IMR-90 (cell line): ENCODE measurements around the gene OR6S1. TPM values are rescaled to one million over a fixed set of nuclear protein-coding genes. Genes with fewer than 3 reads are reported as not detected.

Experiments
- ATAC-seq: fragments of 200-7000 bp; cut with Tn5 transposase; 2 replicates; pipeline ENCODE4 v1.9.1; 2020; ENCODE audit warnings: low read depth, mild to moderate bottlenecking, moderate library complexity
- BruUV-seq: library from RNA; stranded (reverse); fragments of 400-500 nt; replicated peaks from 2 replicates; lab custom pipeline; 2021; lab: Mats Ljungman, UMichigan
- CTCF ChIA-PET: fragments of 300-600 bp; formaldehyde crosslinking; extraction: SDS; loops from one replicate; lab custom pipeline; 2021; ENCODE audit warnings: antibody characterized with exemption; lab: Yijun Ruan, JAX
- POLR2A ChIA-PET: fragments of 300-600 bp; sonication (Branson Sonifier 250); formaldehyde crosslinking; loops from one replicate; lab custom pipeline; 2022; ENCODE audit warnings: antibody characterized with exemption; ENCODE audit not compliant: unreplicated experiment; lab: Charles Lee
- DNase-seq: peaks from one replicate; pipeline ENCODE4 v3.0.0; 2013
- H2AFZ ChIP-seq: replicated peaks from 2 replicates; pipeline ENCODE3; 2013; ENCODE audit warnings: low read length, mild to moderate bottlenecking; ENCODE audit not compliant: poor library complexity
- H2AK5ac ChIP-seq: 2 replicates; pipeline ENCODE4 v1.6.1; 2013; ENCODE audit warnings: low read depth, low read length, inconsistent platforms
- H2AK9ac ChIP-seq: replicated peaks from 2 replicates; pipeline ENCODE3; 2013; ENCODE audit warnings: mild to moderate bottlenecking, low read depth, low read length, moderate library complexity; ENCODE audit not compliant: poor library complexity
- H2BK120ac ChIP-seq: 2 replicates; pipeline ENCODE4 v1.6.1; 2013; ENCODE audit warnings: low read depth, low read length, inconsistent platforms
- H2BK15ac ChIP-seq: 3 replicates; pipeline ENCODE4 v1.6.1; 2013; ENCODE audit warnings: low read depth, low read length, inconsistent platforms
- H2BK20ac ChIP-seq: 2 replicates; pipeline ENCODE4 v1.6.1; 2013; ENCODE audit warnings: low read depth, mild to moderate bottlenecking, inconsistent platforms, low read length, moderate library complexity
- H2BK5ac ChIP-seq: 2 replicates; pipeline ENCODE4 v1.6.1; 2013; ENCODE audit warnings: mild to moderate bottlenecking, low read depth, low read length, inconsistent platforms; ENCODE audit not compliant: poor library complexity, severe bottlenecking
- H3K14ac ChIP-seq: replicated peaks from 2 replicates; pipeline ENCODE4 v1.6.1; 2013; ENCODE audit warnings: low read depth, low read length, inconsistent platforms
- H3K18ac ChIP-seq: 2 replicates; pipeline ENCODE4 v1.6.1; 2013; ENCODE audit warnings: low read depth, low read length, control low read depth
- H3K23ac ChIP-seq: 2 replicates; pipeline ENCODE4 v1.6.1; 2013; ENCODE audit warnings: low read depth, low read length, inconsistent platforms
- H3K27ac ChIP-seq: 2 replicates; pipeline ENCODE4 v1.5.1; 2013; ENCODE audit warnings: mild to moderate bottlenecking, control low read depth, low read length; ENCODE audit not compliant: insufficient read depth
- H3K27me3 ChIP-seq: 2 replicates; pipeline ENCODE4 v1.6.1; 2013; ENCODE audit warnings: low read length; ENCODE audit not compliant: control insufficient read depth, insufficient read depth
- H3K36me3 ChIP-seq: 2 replicates; pipeline ENCODE4 v1.6.1; 2013; ENCODE audit warnings: low read length, mixed read lengths; ENCODE audit not compliant: control insufficient read depth, insufficient read depth
- H3K4ac ChIP-seq: 2 replicates; pipeline ENCODE4 v1.6.1; 2013; ENCODE audit warnings: low read depth, low read length, inconsistent platforms
- H3K4me1 ChIP-seq: 2 replicates; pipeline ENCODE4 v1.6.1; 2013; ENCODE audit warnings: low read length, mixed read lengths; ENCODE audit not compliant: control insufficient read depth, insufficient read depth
- H3K4me2 ChIP-seq: 2 replicates; pipeline ENCODE4 v1.6.1; 2013; ENCODE audit warnings: low read depth, mild to moderate bottlenecking, control low read depth, low read length, moderate library complexity
- H3K4me3 ChIP-seq: 2 replicates; pipeline ENCODE4 v1.5.1; 2013; ENCODE audit warnings: low read depth, mild to moderate bottlenecking, control low read depth, low read length, moderate library complexity; ENCODE audit not compliant: insufficient read depth
- H3K56ac ChIP-seq: 2 replicates; pipeline ENCODE4 v1.6.1; 2013; ENCODE audit warnings: low read length, inconsistent platforms; ENCODE audit not compliant: insufficient read depth; ENCODE audit errors: extremely low read depth
- H3K79me1 ChIP-seq, 2 experiments: 2 replicates each; pipeline ENCODE4 v1.6.1; 2013; ENCODE audit warnings: low read length in 2 of 2, inconsistent platforms in 1 of 2, low read depth in 1 of 2
- H3K9ac ChIP-seq: 2 replicates; pipeline ENCODE4 v1.6.1; 2013; ENCODE audit warnings: low read depth, low read length, control low read depth
- H3K9me1 ChIP-seq: 2 replicates; pipeline ENCODE4 v1.6.1; 2013; ENCODE audit warnings: low read length, inconsistent platforms; ENCODE audit not compliant: insufficient read depth
- H3K9me3 ChIP-seq: 2 replicates; pipeline ENCODE4 v1.6.1; 2013; ENCODE audit warnings: low read length; ENCODE audit not compliant: control insufficient read depth, insufficient read depth
- H4K20me1 ChIP-seq: 2 replicates; pipeline ENCODE4 v1.6.1; 2013; ENCODE audit warnings: low read length, inconsistent platforms; ENCODE audit not compliant: insufficient read depth
- H4K5ac ChIP-seq: 2 replicates; pipeline ENCODE4 v1.6.1; 2013; ENCODE audit warnings: mild to moderate bottlenecking, low read depth, low read length, control low read depth
- H4K8ac ChIP-seq, 2 experiments: 2 replicates each; pipeline ENCODE4 v1.6.1; 2013; ENCODE audit warnings: low read depth in 2 of 2, low read length in 2 of 2, control low read depth in 1 of 2, inconsistent platforms in 1 of 2
- H4K91ac ChIP-seq: 2 replicates; pipeline ENCODE4 v1.6.1; 2013; ENCODE audit warnings: low read depth, low read length, inconsistent platforms; ENCODE audit not compliant: insufficient read depth
- CHD1 ChIP-seq: IDR thresholded peaks from 2 replicates; pipeline ENCODE4 v1.6.1; 2012; ENCODE audit warnings: low read depth, low read length, improper control_type of control experiment
- ELK1 ChIP-seq: fragments of 150-350 bp; IDR thresholded peaks from 2 replicates; pipeline ENCODE4 v1.6.1; 2016; ENCODE audit warnings: low read depth, mild to moderate bottlenecking, low read length, moderate library complexity, borderline replicate concordance
- MAFK ChIP-seq: IDR thresholded peaks from 2 replicates; pipeline ENCODE4 v1.6.1; 2012; ENCODE audit warnings: low read depth, low read length, improper control_type of control experiment
- MAZ ChIP-seq: IDR thresholded peaks from 2 replicates; pipeline ENCODE4 v1.6.1; 2012; ENCODE audit warnings: low read depth, mild to moderate bottlenecking, low read length, improper control_type of control experiment, moderate library complexity, borderline replicate concordance
- NFE2L2 ChIP-seq: fragments of 150-350 bp; IDR thresholded peaks from 2 replicates; pipeline ENCODE4 v1.6.1; 2016; ENCODE audit warnings: low read depth, mild to moderate bottlenecking, low read length
- POLR2A ChIP-seq: IDR thresholded peaks from 2 replicates; pipeline ENCODE4 v1.6.1; 2012; ENCODE audit warnings: mild to moderate bottlenecking, low read depth, low read length
- RAD21 ChIP-seq: IDR thresholded peaks from 2 replicates; pipeline ENCODE4 v1.6.1; 2012; ENCODE audit warnings: low read length, improper control_type of control experiment
- RCOR1 ChIP-seq: IDR thresholded peaks from 2 replicates; pipeline ENCODE4 v1.6.1; 2012; ENCODE audit warnings: mild to moderate bottlenecking, low read length, improper control_type of control experiment; ENCODE audit not compliant: insufficient replicate concordance
- RFX5 ChIP-seq: IDR thresholded peaks from 2 replicates; pipeline ENCODE4 v1.8.0; 2012; ENCODE audit warnings: low read depth, mild to moderate bottlenecking, low read length, moderate library complexity
- SMC3 ChIP-seq: fragments of 150-350 bp; IDR thresholded peaks from 2 replicates; pipeline ENCODE4 v1.6.1; 2016; ENCODE audit warnings: low read depth, mild to moderate bottlenecking, antibody characterized with exemption, low read length, moderate library complexity
- USF2 ChIP-seq: fragments of 150-350 bp; IDR thresholded peaks from 2 replicates; pipeline ENCODE4 v1.6.1; 2017; ENCODE audit warnings: mild to moderate bottlenecking, antibody characterized with exemption, low read length, low read depth
- WGBS, 2 experiments: methylation state at CpG; one replicate each; pipeline versions ENCODE4 v1.1.5 to v1.1.7; 2013; ENCODE audit warnings: missing lambda C conversion rate in 2 of 2; ENCODE audit not compliant: insufficient read length in 1 of 2; ENCODE audit errors: extremely low coverage in 2 of 2; 5-methylcytosine and 5-hydroxymethylcytosine counted together
- dilution Hi-C: fragments of 300-500 bp; cut with HindIII; formaldehyde crosslinking; loops from one replicate; pipeline ENCODE4 v1.14.3; 2018; ENCODE audit warnings: low sequenced_read_pairs; ENCODE audit not compliant: unreplicated experiment
- in situ Hi-C: fragments of 300-500 bp; cut with MboI; formaldehyde crosslinking; loops from 3 replicates; pipeline ENCODE4 v1.14.3; 2019; ENCODE audit warnings: low sequenced_read_pairs, inconsistent platforms, mixed read lengths
- intact Hi-C: fragments of 100-400 bp; cut with micrococcal nuclease; formaldehyde crosslinking; loops from 2 replicates; pipeline ENCODE4 v1.10.0; 2022
- polyA plus RNA-seq, 3 experiments: library from polyadenylated mRNA; depleted of rRNA; stranded (reverse); fragments of >200 nt; gene quantifications; 2 replicates each; pipeline ENCODE4 v1.2.3, GENCODE V29; 2012; ENCODE audit warnings: low replicate concordance in 1 of 3
- total RNA-seq: library from RNA; depleted of rRNA; stranded (reverse); fragments of >200 nt; gene quantifications from 2 replicates; pipeline ENCODE4 v1.2.3, GENCODE V29; 2012

OR6S1 gene
- total and polyA plus RNA-seq, 2 of the 4 experiments (the other 2 are of a cell fraction): not detected

DNA sequence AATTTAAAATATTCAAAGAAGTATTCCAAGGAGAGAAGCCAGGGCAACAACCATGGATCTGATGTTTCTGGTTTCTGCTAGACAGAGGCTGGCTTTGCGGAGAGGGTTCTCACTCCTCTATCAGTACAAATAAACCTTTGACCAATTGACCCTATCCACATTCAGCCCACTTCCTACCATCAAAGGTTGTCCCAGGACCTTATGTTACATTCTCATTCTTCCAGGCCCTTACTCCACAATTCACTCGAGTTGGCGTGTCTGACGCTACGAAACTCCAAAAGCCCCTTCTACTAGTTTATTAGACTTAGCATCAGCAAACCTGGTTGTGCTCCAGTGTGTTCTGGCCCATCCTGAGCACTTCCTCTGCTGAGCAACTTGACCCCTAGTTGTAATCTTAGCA lies 25.5 kb downstream of the OR6S1 start:
- Histone ChIP-seq H3K4ac (no peak overlapping the region), H2BK120ac (no peak overlapping the region), H4K91ac (no peak overlapping the region), H3K23ac (no peak overlapping the region), H3K9me1 (no peaks in the 10 kb centered on the region), H3K18ac (no peak overlapping the region), H2AFZ (no peak overlapping the region), H4K20me1 (peaks cover 7% of the 10 kb centered on the region), H3K36me3 (no peaks in the 10 kb centered on the region), H3K4me1 (no peaks in the 10 kb centered on the region), H4K5ac (no peak overlapping the region), H3K4me2 (no peak overlapping the region), H3K14ac (no peak overlapping the region), H2BK15ac (no peak overlapping the region), H2AK9ac (no peak overlapping the region), H2BK5ac (no peak overlapping the region), H3K79me1 (no peaks in the 10 kb centered on the region), H3K9me3 (no peaks in the 10 kb centered on the region), H4K8ac (no peak overlapping the region), H3K4me3 (no peak overlapping the region), H2AK5ac (no peak overlapping the region), H2BK20ac (no peak overlapping the region), H3K27ac (no peak overlapping the region), H3K56ac (no peak overlapping the region), H3K27me3 (peaks cover 2% of the 10 kb centered on the region; the same call in 1 of the 2 replicates), H3K9ac (no peak overlapping the region)
- no peak for TF ChIP-seq MAZ
- no peak for TF ChIP-seq RFX5
- no peak for TF ChIP-seq MAFK
- TF ChIP-seq USF2: no peak
- no peak for TF ChIP-seq SMC3
- no peak for TF ChIP-seq POLR2A
- no peak for TF ChIP-seq NFE2L2
- no peak for TF ChIP-seq RCOR1
- TF ChIP-seq CHD1: no peak
- no peak for TF ChIP-seq ELK1
- TF ChIP-seq RAD21: no peak
- dilution Hi-C loops (no loop called here), intact Hi-C loops (no loop called here), in situ Hi-C loops (no loop called here)
- ChIA-PET CTCF (no interaction called here), POLR2A (no interaction called here)
- no peak for DNase-seq
- ATAC-seq: no peak
- 80% methylated on average over 1 of the region's 5 CpGs; no CpG with 5 or more reads in 1 of the 2 experiments for WGBS, 2 experiments
- BruUV-seq: no TSS peak
